ENCODE results near the gene ANKS3.

Gene ANKS3

DNA sequence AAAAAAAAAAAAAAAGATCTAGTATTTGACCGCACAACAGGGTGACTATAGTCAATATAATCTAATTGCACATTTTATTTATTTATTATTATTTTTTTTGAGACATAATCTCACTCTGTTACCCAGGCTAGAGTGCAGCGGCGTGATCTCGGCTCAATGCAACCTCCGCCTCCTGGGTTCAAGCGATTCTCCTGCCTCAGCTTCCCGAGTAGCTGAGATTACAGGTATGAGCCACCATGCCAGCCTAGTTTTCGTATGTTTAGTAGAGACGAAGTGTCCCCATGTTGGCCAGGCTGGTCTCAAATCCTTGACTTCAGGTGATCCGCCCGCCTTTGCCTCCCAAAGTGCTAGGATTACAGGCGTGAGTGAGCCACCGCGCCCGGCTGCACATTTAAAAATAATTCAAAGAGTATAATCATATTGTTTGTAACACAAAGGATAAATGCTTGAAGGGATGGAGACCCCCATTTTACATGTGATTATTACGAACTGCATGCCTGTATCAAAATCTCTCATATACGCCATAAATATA, 794 bp downstream of the ANKS3 start:
- TF ChIP-seq, protein P1, sequence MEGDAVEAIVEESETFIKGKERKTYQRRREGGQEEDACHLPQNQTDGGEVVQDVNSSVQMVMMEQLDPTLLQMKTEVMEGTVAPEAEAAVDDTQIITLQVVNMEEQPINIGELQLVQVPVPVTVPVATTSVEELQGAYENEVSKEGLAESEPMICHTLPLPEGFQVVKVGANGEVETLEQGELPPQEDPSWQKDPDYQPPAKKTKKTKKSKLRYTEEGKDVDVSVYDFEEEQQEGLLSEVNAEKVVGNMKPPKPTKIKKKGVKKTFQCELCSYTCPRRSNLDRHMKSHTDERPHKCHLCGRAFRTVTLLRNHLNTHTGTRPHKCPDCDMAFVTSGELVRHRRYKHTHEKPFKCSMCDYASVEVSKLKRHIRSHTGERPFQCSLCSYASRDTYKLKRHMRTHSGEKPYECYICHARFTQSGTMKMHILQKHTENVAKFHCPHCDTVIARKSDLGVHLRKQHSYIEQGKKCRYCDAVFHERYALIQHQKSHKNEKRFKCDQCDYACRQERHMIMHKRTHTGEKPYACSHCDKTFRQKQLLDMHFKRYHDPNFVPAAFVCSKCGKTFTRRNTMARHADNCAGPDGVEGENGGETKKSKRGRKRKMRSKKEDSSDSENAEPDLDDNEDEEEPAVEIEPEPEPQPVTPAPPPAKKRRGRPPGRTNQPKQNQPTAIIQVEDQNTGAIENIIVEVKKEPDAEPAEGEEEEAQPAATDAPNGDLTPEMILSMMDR (IDR thresholded peaks at IDR 0.05): no peak

DNA sequence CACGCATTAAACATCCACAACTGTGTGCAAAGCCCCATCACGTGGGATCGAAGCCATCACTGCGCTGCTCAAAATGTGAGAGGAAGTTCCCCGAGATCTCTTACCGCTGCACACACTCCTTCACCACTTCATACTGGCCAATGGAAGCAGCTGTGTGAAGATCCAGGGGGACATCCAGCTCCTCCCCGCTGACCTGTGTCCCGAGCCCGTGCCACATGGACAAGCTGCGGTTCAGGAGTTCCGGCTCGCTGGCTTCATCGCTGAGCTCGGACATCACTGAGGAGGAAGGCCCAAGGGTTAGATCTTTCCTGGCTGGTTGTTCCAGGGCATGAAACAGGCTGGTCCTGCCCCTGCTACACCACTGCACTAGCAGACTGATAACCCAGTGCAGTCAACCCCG, 4.2 kb downstream of the ANKS3 start:
- TF ChIP-seq, protein P1 (IDR thresholded peaks at IDR 0.05): no peak

DNA sequence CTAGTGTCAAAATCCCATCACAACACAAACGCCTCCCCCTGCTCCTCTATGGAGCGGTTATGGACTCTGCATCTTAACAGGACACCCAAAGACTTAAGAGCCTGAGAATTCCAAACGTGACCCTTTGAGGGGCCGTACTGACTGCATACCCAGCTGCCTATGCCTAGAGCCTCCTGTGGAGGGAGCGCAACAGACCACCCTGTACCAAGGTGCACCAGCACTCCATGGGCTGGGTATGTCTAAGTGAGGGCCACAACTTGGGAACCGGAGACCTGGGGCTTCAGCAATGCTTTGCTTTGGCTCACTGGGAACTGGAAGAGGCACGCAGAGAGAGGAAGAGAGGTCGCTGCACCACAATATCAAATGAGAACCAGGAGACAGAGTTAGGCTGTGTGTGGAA, 5.4 kb downstream of the ANKS3 start:
- TF ChIP-seq, protein P1 (IDR thresholded peaks at IDR 0.05): no peak

DNA sequence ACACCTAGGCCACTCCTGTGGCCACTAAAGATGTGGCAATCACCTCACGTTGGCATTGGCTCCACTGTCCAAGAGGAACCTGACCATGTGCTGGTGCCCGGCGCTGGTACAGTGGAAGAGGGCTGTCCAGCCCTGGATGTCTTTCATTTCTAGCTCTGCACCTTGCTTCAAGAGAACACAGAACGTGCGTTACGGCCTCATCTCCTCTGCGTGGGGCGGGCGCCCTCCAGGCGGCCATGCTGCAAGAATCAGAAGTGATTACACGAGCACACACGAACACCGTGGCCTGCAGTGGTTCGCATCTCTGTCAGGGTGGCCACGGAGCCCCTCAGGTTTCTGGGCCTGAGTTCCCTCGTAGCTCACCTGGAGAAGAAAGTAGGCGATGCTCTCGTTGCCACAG, 7.5 kb downstream of the ANKS3 start:
- TF ChIP-seq, protein P1 (IDR thresholded peaks at IDR 0.05): no peak

DNA sequence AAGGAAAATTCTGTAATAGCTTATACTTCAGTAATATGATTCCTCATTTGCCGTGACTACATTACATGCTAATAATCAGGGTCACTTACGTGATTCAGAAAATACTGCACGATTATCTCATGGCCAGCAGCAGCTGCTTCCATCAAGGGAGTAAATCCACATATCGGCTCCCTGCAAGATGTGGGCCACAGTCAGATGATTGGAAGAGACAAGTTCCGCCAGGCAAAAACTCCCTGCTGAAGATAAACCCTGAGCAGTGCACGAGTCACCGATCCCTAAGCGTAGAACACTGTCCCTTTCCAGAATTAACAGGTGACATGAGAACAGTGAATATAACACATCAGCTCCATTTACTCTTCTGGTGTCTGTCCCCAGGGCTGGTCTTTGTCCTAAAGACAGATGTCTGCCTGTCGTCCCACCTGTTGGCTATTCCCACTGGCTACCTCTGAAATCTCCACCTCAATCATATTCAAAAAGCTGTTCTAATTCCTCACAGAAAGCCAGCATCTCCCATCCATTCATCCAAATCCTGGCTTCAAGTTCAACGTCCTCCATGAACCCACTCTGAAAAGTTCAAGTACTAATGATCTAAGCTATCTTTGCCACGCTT, 9.3 kb downstream of the ANKS3 start:
- TF ChIP-seq, protein P1 (IDR thresholded peaks at IDR 0.05): no peak

GRCh38 chr16:4723071-4723767, 10.9 kb downstream of the ANKS3 start:
- TF ChIP-seq, protein P1 (IDR thresholded peaks at IDR 0.05): no peak

DNA sequence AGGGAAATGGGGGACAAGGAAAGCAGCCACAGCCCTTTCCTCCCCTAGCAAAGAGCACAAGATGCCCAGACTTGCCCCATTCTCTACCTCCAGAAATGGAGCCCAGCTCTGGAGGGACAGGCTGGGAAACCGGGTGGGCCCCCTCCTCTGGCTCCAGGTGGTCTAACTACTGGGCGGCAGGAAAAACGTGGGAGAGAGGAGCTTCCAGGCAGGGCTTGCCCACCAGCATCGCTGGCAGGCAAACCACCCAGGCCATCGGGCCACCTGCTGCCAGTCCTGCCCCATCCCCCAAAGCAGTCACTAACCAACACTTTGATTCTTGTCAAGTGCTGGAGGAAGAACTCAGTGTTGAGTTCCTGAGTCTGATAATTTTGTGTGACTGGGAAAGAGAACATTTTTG, 15.6 kb downstream of the ANKS3 start:
- TF ChIP-seq, protein P1 (IDR thresholded peaks at IDR 0.05): no peak
